GM23338 (cell line): ENCODE measurements around the gene RCE1. TPM values are rescaled to one million over a fixed set of nuclear protein-coding genes. Genes with fewer than 3 reads are reported as not detected.

ENCODE experiments used
- ATAC-seq: fragments of 200-7000 bp; cut with Tn5 transposase; 3 replicates; pipeline ENCODE4 v1.9.1; 2020
- DNase-seq: peaks from one replicate; pipeline ENCODE4 v3.0.0-alpha.2; 2015; ENCODE audit warnings: low spot score
- H2AFZ ChIP-seq: fragments of 200-600 bp; sonication (generic); 2 replicates; pipeline ENCODE4 v1.8.0; 2016; ENCODE audit warnings: antibody characterized with exemption, mild to moderate bottlenecking, moderate library complexity
- H3F3A ChIP-seq: fragments of 200-600 bp; sonication (generic); replicated peaks from 2 replicates; pipeline ENCODE4 v1.8.0; 2017; ENCODE audit warnings: antibody characterized with exemption, mixed run types, low read depth
- H3K27ac ChIP-seq: fragments of 200-600 bp; sonication (generic); 2 replicates; pipeline ENCODE4 v1.6.1; 2016; ENCODE audit warnings: low read depth
- H3K27me3 ChIP-seq: fragments of 200-600 bp; sonication (generic); 2 replicates; pipeline ENCODE4 v1.8.0; 2016; ENCODE audit warnings: mild to moderate bottlenecking, mixed run types, moderate library complexity; ENCODE audit not compliant: insufficient read depth
- H3K36me3 ChIP-seq: fragments of 200-600 bp; sonication (generic); 2 replicates; pipeline ENCODE4 v1.8.0; 2016; ENCODE audit warnings: mild to moderate bottlenecking; ENCODE audit not compliant: insufficient read depth
- H3K4me1 ChIP-seq: fragments of 200-600 bp; sonication (generic); 2 replicates; pipeline ENCODE4 v1.8.0; 2016; ENCODE audit warnings: mild to moderate bottlenecking, moderate library complexity; ENCODE audit not compliant: insufficient read depth
- H3K4me2 ChIP-seq: fragments of 200-600 bp; sonication (generic); 2 replicates; pipeline ENCODE4 v1.7.1; 2017; ENCODE audit warnings: mixed run types
- H3K4me3 ChIP-seq: fragments of 200-600 bp; sonication (generic); 2 replicates; pipeline ENCODE4 v1.6.1; 2016; ENCODE audit warnings: mixed run types
- H3K79me2 ChIP-seq: fragments of 200-600 bp; sonication (generic); replicated peaks from 2 replicates; pipeline ENCODE4 v1.8.0; 2017; ENCODE audit warnings: mild to moderate bottlenecking; ENCODE audit not compliant: insufficient read depth
- H3K9me2 ChIP-seq: fragments of 200-600 bp; sonication (generic); 2 replicates; pipeline ENCODE4 v1.8.0; 2017; ENCODE audit not compliant: insufficient read depth
- H4K20me1 ChIP-seq: fragments of 200-600 bp; sonication (generic); replicated peaks from 2 replicates; pipeline ENCODE4 v1.8.0; 2017; ENCODE audit warnings: mild to moderate bottlenecking; ENCODE audit not compliant: insufficient read depth
- H3K27ac Mint-ChIP-seq: 2 replicates; pipeline ENCODE4 v1.8.0; 2020; ENCODE audit warnings: inconsistent platforms, mild to moderate bottlenecking, moderate library complexity, mixed read lengths
- H3K27me3 Mint-ChIP-seq: 3 replicates; pipeline ENCODE4 v1.8.0; 2022; ENCODE audit warnings: low read depth, mild to moderate bottlenecking, moderate library complexity, mixed read lengths, inconsistent platforms; ENCODE audit not compliant: insufficient read depth, poor library complexity
- H3K36me3 Mint-ChIP-seq: 3 replicates; pipeline ENCODE4 v1.8.0; 2021; ENCODE audit warnings: low read depth, mild to moderate bottlenecking, inconsistent platforms, moderate library complexity, mixed read lengths
- H3K4me1 Mint-ChIP-seq: 3 replicates; pipeline ENCODE4 v1.8.0; 2020; ENCODE audit warnings: mild to moderate bottlenecking, inconsistent platforms, mixed read lengths
- H3K4me3 Mint-ChIP-seq: 3 replicates; pipeline ENCODE4 v1.8.0; 2021; ENCODE audit warnings: moderate library complexity, mild to moderate bottlenecking, inconsistent platforms, mixed read lengths
- H3K9me3 Mint-ChIP-seq: 3 replicates; pipeline ENCODE4 v1.8.0; 2020; ENCODE audit warnings: moderate library complexity, mild to moderate bottlenecking, inconsistent platforms, mixed read lengths
- CREB1 ChIP-seq: fragments of 250-450 bp; sonication (Bioruptor Pico); IDR thresholded peaks from 2 replicates; pipeline ENCODE4 v1.5.0; 2020; ENCODE audit warnings: low read depth, mild to moderate bottlenecking, moderate library complexity
- EZH2 ChIP-seq: fragments of 200-600 bp; sonication (generic); IDR thresholded peaks from one replicate; pipeline ENCODE4 v1.8.0; 2017; ENCODE audit warnings: antibody characterized with exemption, mild to moderate bottlenecking, low read depth; ENCODE audit not compliant: unreplicated experiment
- EZH2phosphoT487 ChIP-seq: fragments of 200-600 bp; sonication (generic); IDR thresholded peaks from one replicate; pipeline ENCODE4 v1.8.1; 2018; ENCODE audit warnings: antibody characterized with exemption; ENCODE audit not compliant: unreplicated experiment
- JUNB ChIP-seq: IDR thresholded peaks from one replicate; pipeline ENCODE4 v1.6.1; 2016; ENCODE audit warnings: antibody characterized with exemption; ENCODE audit not compliant: unreplicated experiment
- NANOG ChIP-seq: IDR thresholded peaks from 2 replicates; pipeline ENCODE4 v1.6.1; 2016; ENCODE audit warnings: antibody characterized with exemption, borderline replicate concordance
- POLR2AphosphoS5 ChIP-seq: IDR thresholded peaks from 2 replicates; pipeline ENCODE4 v1.6.1; 2016; ENCODE audit warnings: antibody characterized with exemption, low read depth
- ZNF114 ChIP-seq: fragments of 250-450 bp; sonication (Bioruptor Pico); IDR thresholded peaks from 2 replicates; pipeline ENCODE4 v1.5.0; 2020; ENCODE audit warnings: mild to moderate bottlenecking, moderate library complexity
- polyA plus RNA-seq: library from polyadenylated mRNA; unstranded; fragments of >200 nt; fragmentation: Nextera tagmentation; extraction: Ambion mirVana; gene quantifications from 2 replicates; pipeline ENCODE4 v1.2.1, GENCODE V29; 2016
- total RNA-seq: library from RNA; depleted of rRNA; stranded (reverse); fragments of >200 nt; shearing (Covaris generic); gene quantifications from 2 replicates; pipeline ENCODE4 v1.2.3, GENCODE V29; 2014
- TF ChIP-seq, protein P1 (sequence below): IDR thresholded peaks from 2 replicates; pipeline ENCODE4 v1.6.1; 2016; ENCODE audit warnings: antibody characterized with exemption
- TF ChIP-seq, protein P2 (sequence below): fragments of 250-450 bp; sonication (Bioruptor Pico); IDR thresholded peaks from 2 replicates; pipeline ENCODE4 v1.5.0; 2020; ENCODE audit warnings: mild to moderate bottlenecking, moderate library complexity

RCE1 gene
- total and polyA plus RNA-seq, 2 experiments from 2014 or later: 27.8 to 55.1 TPM

DNA sequence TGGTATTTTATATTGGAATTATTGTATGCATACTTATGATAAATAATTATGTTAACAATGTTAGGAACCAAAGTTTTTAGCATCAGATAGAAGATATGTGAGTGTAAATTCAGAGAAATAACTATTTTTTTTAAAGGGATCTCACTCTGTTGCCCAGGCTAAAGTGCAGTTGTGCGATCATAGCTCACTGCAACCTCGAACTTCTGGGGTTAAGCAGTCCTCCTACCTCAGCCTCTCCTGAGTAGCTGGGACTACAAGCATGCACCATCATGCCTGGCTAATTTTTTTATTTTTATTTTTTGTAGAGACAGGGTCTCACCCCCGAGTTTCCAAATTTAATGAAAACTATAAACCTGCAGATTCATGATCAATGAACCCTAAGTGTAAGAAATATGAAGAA, 33.6 kb upstream of the RCE1 start:
- no peak for DNase-seq
- Mint-ChIP-seq H3K4me1 (peaks cover 28% of the 10 kb centered on the region), H3K27me3 (peaks cover 7% of the 10 kb centered on the region), H3K27ac (peak overlapping the region; percentile 74; the same call in 1 of the 2 replicates), H3K9me3 (peaks cover 3% of the 10 kb centered on the region; the same call in 1 of the 3 replicates), H3K36me3 (peaks cover 11% of the 10 kb centered on the region), H3K4me3 (no peak overlapping the region)
- Histone ChIP-seq H2AFZ (no peak overlapping the region), H3F3A (peaks cover 6% of the 10 kb centered on the region; the same call in 1 of the 2 replicates), H3K9me2 (no peaks in the 10 kb centered on the region), H3K79me2 (no peaks in the 10 kb centered on the region), H3K27me3 (no peaks in the 10 kb centered on the region), H3K27ac (no peak overlapping the region), H3K4me3 (no peak overlapping the region), H4K20me1 (no peaks in the 10 kb centered on the region), H3K36me3 (no peaks in the 10 kb centered on the region), H3K4me1 (peaks cover 14% of the 10 kb centered on the region), H3K4me2 (no peak overlapping the region)
- no peak for ATAC-seq
- TF ChIP-seq EZH2phosphoT487: no peak

DNA sequence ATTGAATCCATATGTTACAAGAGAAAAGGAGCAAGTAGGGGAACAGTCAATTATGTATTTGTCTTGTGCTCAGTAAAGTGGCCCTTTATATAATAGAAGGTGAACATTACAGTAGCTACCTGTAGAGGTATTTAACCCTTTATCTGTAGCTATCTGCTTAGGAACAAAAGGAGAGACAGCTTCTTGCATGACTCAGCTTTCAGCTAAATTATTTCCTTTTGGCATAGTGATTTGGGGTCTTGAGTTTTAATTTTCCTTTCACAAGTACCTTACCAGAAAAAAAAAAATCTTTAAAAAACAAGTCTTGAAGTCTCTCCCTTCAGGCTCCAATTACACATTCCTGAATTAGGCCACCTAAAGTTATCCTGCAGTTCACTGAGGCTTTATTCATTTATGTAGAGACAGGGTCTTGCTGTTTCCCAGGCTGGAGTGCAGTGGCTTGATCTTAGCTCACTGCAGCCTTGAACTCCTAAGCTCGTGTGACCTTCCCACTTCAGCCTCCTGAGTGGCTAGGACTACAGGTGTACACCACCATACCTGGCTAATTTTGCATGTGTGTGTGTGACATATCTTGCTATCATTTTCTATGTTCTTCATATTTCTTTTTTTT, 32.6 kb upstream of the RCE1 start:
- peak; percentile 67 for ATAC-seq
- Mint-ChIP-seq H3K36me3 (peaks cover 9% of the 10 kb centered on the region), H3K27me3 (peaks cover 7% of the 10 kb centered on the region), H3K4me1 (peaks cover 28% of the 10 kb centered on the region), H3K9me3 (peaks cover 3% of the 10 kb centered on the region; the same call in 1 of the 3 replicates), H3K27ac (peak overlapping the region; percentile 85), H3K4me3 (no peak overlapping the region)
- H3F3A ChIP-seq: peaks cover 6% of the 10 kb centered on the region; the same call in 1 of the 2 replicates
- H2AFZ ChIP-seq: no peak overlapping the region
- peak overlapping the region; percentile 19; the same call in 1 of the 2 replicates for H3K4me2 ChIP-seq
- no peaks in the 10 kb centered on the region for H3K27me3 ChIP-seq
- H3K4me3 ChIP-seq: no peak overlapping the region
- H4K20me1 ChIP-seq: no peaks in the 10 kb centered on the region
- H3K4me1 ChIP-seq: peaks cover 14% of the 10 kb centered on the region
- H3K36me3 ChIP-seq: no peaks in the 10 kb centered on the region
- peak; percentile 57 for DNase-seq
- H3K79me2 ChIP-seq: no peaks in the 10 kb centered on the region
- peak overlapping the region; percentile 15 for H3K27ac ChIP-seq
- H3K9me2 ChIP-seq: no peaks in the 10 kb centered on the region
- no peak for TF ChIP-seq POLR2AphosphoS5

DNA sequence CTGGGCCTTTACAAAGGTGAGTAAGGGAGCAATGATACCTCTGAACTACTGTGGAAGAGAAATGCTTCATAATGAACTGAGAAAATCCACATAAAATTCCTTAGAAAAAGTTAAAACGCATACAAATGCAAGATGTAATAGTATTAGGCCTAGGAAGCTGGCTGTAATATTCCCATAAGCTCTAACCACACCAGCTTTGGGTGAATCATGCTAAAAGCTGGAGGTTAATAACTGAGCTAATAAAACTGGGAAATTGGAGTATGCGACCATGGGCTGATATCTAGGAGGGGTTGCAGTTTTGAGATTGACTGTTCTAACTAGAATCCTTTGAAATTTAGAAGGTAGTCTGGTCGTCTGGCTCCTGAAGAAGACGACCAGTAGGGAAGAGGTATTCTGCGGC, 28.6 kb upstream of the RCE1 start:
- peaks cover 4% of the 10 kb centered on the region for H3K27me3 Mint-ChIP-seq
- H3K27ac Mint-ChIP-seq: no peak overlapping the region
- Histone ChIP-seq H3K4me2 (no peak overlapping the region), H3K9me2 (no peaks in the 10 kb centered on the region), H3K4me1 (peaks cover 14% of the 10 kb centered on the region), H3F3A (peaks cover 6% of the 10 kb centered on the region; the same call in 1 of the 2 replicates), H3K27ac (no peak overlapping the region), H4K20me1 (no peaks in the 10 kb centered on the region), H3K27me3 (no peaks in the 10 kb centered on the region), H3K79me2 (no peaks in the 10 kb centered on the region), H3K36me3 (no peaks in the 10 kb centered on the region), H3K4me3 (no peak overlapping the region), H2AFZ (no peak overlapping the region)
- no peaks in the 10 kb centered on the region for H3K36me3 Mint-ChIP-seq
- H3K4me1 Mint-ChIP-seq: peaks cover 28% of the 10 kb centered on the region
- no peak overlapping the region for H3K4me3 Mint-ChIP-seq
- DNase-seq: no peak
- ATAC-seq: no peak
- H3K9me3 Mint-ChIP-seq: no peaks in the 10 kb centered on the region
- TF ChIP-seq CREB1 (CRISPR knock-in tag): no peak
- TF ChIP-seq ZNF114 (CRISPR knock-in tag): no peak
- TF ChIP-seq POLR2AphosphoS5: no peak
- TF ChIP-seq, protein P1, sequence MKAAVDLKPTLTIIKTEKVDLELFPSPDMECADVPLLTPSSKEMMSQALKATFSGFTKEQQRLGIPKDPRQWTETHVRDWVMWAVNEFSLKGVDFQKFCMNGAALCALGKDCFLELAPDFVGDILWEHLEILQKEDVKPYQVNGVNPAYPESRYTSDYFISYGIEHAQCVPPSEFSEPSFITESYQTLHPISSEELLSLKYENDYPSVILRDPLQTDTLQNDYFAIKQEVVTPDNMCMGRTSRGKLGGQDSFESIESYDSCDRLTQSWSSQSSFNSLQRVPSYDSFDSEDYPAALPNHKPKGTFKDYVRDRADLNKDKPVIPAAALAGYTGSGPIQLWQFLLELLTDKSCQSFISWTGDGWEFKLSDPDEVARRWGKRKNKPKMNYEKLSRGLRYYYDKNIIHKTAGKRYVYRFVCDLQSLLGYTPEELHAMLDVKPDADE: no peak
- no peak for TF ChIP-seq NANOG
- no peak for TF ChIP-seq EZH2
- TF ChIP-seq, protein P2, sequence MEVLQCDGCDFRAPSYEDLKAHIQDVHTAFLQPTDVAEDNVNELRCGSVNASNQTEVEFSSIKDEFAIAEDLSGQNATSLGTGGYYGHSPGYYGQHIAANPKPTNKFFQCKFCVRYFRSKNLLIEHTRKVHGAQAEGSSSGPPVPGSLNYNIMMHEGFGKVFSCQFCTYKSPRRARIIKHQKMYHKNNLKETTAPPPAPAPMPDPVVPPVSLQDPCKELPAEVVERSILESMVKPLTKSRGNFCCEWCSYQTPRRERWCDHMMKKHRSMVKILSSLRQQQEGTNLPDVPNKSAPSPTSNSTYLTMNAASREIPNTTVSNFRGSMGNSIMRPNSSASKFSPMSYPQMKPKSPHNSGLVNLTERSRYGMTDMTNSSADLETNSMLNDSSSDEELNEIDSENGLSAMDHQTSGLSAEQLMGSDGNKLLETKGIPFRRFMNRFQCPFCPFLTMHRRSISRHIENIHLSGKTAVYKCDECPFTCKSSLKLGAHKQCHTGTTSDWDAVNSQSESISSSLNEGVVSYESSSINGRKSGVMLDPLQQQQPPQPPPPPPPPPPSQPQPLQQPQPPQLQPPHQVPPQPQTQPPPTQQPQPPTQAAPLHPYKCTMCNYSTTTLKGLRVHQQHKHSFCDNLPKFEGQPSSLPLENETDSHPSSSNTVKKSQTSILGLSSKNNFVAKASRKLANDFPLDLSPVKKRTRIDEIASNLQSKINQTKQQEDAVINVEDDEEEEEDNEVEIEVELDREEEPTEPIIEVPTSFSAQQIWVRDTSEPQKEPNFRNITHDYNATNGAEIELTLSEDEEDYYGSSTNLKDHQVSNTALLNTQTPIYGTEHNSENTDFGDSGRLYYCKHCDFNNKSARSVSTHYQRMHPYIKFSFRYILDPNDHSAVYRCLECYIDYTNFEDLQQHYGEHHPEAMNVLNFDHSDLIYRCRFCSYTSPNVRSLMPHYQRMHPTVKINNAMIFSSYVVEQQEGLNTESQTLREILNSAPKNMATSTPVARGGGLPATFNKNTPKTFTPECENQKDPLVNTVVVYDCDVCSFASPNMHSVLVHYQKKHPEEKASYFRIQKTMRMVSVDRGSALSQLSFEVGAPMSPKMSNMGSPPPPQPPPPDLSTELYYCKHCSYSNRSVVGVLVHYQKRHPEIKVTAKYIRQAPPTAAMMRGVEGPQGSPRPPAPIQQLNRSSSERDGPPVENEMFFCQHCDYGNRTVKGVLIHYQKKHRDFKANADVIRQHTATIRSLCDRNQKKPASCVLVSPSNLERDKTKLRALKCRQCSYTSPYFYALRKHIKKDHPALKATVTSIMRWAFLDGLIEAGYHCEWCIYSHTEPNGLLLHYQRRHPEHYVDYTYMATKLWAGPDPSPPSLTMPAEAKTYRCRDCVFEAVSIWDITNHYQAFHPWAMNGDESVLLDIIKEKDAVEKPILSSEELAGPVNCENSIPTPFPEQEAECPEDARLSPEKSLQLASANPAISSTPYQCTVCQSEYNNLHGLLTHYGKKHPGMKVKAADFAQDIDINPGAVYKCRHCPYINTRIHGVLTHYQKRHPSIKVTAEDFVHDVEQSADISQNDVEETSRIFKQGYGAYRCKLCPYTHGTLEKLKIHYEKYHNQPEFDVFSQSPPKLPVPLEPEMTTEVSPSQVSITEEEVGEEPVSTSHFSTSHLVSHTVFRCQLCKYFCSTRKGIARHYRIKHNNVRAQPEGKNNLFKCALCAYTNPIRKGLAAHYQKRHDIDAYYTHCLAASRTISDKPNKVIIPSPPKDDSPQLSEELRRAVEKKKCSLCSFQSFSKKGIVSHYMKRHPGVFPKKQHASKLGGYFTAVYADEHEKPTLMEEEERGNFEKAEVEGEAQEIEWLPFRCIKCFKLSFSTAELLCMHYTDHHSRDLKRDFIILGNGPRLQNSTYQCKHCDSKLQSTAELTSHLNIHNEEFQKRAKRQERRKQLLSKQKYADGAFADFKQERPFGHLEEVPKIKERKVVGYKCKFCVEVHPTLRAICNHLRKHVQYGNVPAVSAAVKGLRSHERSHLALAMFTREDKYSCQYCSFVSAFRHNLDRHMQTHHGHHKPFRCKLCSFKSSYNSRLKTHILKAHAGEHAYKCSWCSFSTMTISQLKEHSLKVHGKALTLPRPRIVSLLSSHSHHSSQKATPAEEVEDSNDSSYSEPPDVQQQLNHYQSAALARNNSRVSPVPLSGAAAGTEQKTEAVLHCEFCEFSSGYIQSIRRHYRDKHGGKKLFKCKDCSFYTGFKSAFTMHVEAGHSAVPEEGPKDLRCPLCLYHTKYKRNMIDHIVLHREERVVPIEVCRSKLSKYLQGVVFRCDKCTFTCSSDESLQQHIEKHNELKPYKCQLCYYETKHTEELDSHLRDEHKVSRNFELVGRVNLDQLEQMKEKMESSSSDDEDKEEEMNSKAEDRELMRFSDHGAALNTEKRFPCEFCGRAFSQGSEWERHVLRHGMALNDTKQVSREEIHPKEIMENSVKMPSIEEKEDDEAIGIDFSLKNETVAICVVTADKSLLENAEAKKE (CRISPR knock-in tag): no peak
- no peak for TF ChIP-seq EZH2phosphoT487
- no peak for TF ChIP-seq JUNB
